Measurements from ENCODE around the gene KTI12. TPM values are rescaled to one million over a fixed set of nuclear protein-coding genes. Genes with fewer than 3 reads are reported as not detected.
"Not testable (repeated sequence)": the region's sequence is repeated elsewhere in the genome, so short reads cannot be mapped to it uniquely, and the experiment has no call there.

KTI12 gene
- total and polyA plus RNA-seq, 9 donors, result 2.5 to 4.4 (median 3.3) TPM

- Histone ChIP-seq H3K27ac (ENCODE audit: low read length) (no peak overlapping the region), H3K27me3 (ENCODE audit: control insufficient read depth, insufficient read depth, low read length) (no peaks in the 10 kb centered on the region), H3K4me3 (ENCODE audit: low read length) (no peak overlapping the region), H3K9me3 (replicated peaks; ENCODE audit: control insufficient read depth, low read depth, low read length) (no peaks in the 10 kb centered on the region), H3K36me3 (ENCODE audit: control insufficient read depth, insufficient read depth, low read length) (peaks cover 37% of the 10 kb centered on the region), H3K4me1 (ENCODE audit: control insufficient read depth, insufficient read depth, low read length) (no peaks in the 10 kb centered on the region)
- 73% methylated on average over 1 of the region's 2 CpGs for WGBS (ENCODE audit: insufficient coverage)
- no peak for DNase-seq
Observed at GRCh38 chr1:52022133-52022532, 11.5 kb downstream of the KTI12 start.

- WGBS (ENCODE audit: insufficient coverage), result no CpG with 5 or more reads among the region's 7 CpGs
- Histone ChIP-seq H3K9me3 (replicated peaks; ENCODE audit: control insufficient read depth, low read depth, low read length) (no peaks in the 10 kb centered on the region), H3K36me3 (ENCODE audit: control insufficient read depth, insufficient read depth, low read length) (no peaks in the 10 kb centered on the region), H3K27ac (ENCODE audit: low read length) (no peak overlapping the region), H3K27me3 (ENCODE audit: control insufficient read depth, insufficient read depth, low read length) (peaks cover 18% of the 10 kb centered on the region), H3K4me3 (ENCODE audit: low read length) (no peak overlapping the region), H3K4me1 (ENCODE audit: control insufficient read depth, insufficient read depth, low read length) (no peaks in the 10 kb centered on the region)
- DNase-seq, result no peak
Observed at GRCh38 chr1:52008071-52008809, 25.4 kb downstream of the KTI12 start.

GRCh38 chr1:52007215-52008002, 26.2 kb downstream of the KTI12 start:
- DNase-seq, result peak; percentile 88
- peaks cover 18% of the 10 kb centered on the region for H3K27me3 ChIP-seq (ENCODE audit: control insufficient read depth, insufficient read depth, low read length)
- no peak overlapping the region for H3K4me3 ChIP-seq (ENCODE audit: low read length)
- H3K27ac ChIP-seq (ENCODE audit: low read length), result no peak overlapping the region
- no CpG with 5 or more reads among the region's 5 CpGs for WGBS (ENCODE audit: insufficient coverage)
- H3K9me3 ChIP-seq (replicated peaks; ENCODE audit: control insufficient read depth, low read depth, low read length), result no peaks in the 10 kb centered on the region
- H3K36me3 ChIP-seq (ENCODE audit: control insufficient read depth, insufficient read depth, low read length), result no peaks in the 10 kb centered on the region
- no peaks in the 10 kb centered on the region for H3K4me1 ChIP-seq (ENCODE audit: control insufficient read depth, insufficient read depth, low read length)

- H3K36me3 ChIP-seq (ENCODE audit: control insufficient read depth, insufficient read depth, low read length); H3K4me1 ChIP-seq (ENCODE audit: control insufficient read depth, insufficient read depth, low read length); H3K4me3 ChIP-seq (ENCODE audit: low read length); DNase-seq; H3K9me3 ChIP-seq (replicated peaks; ENCODE audit: control insufficient read depth, low read depth, low read length); H3K27ac ChIP-seq (ENCODE audit: low read length): not testable (repeated sequence)
- WGBS (ENCODE audit: insufficient coverage), result no CpG with 5 or more reads among the region's 5 CpGs
- H3K27me3 ChIP-seq (ENCODE audit: control insufficient read depth, insufficient read depth, low read length), result peaks cover 18% of the 10 kb centered on the region
Observed at GRCh38 chr1:52006081-52006553, 27.5 kb downstream of the KTI12 start.

GRCh38 chr1:52005548-52005947, 28.1 kb downstream of the KTI12 start:
- not testable (repeated sequence) for H3K4me3 ChIP-seq (ENCODE audit: low read length); H3K4me1 ChIP-seq (ENCODE audit: control insufficient read depth, insufficient read depth, low read length); H3K36me3 ChIP-seq (ENCODE audit: control insufficient read depth, insufficient read depth, low read length); H3K27ac ChIP-seq (ENCODE audit: low read length); H3K9me3 ChIP-seq (replicated peaks; ENCODE audit: control insufficient read depth, low read depth, low read length)
- peak; percentile 15 for DNase-seq
- WGBS (ENCODE audit: insufficient coverage), result no CpG with 5 or more reads among the region's 3 CpGs
- peaks cover 18% of the 10 kb centered on the region for H3K27me3 ChIP-seq (ENCODE audit: control insufficient read depth, insufficient read depth, low read length)

GRCh38 chr1:52003877-52004276, 29.7 kb downstream of the KTI12 start:
- H3K9me3 ChIP-seq (replicated peaks; ENCODE audit: control insufficient read depth, low read depth, low read length), result no peaks in the 10 kb centered on the region
- peaks cover 18% of the 10 kb centered on the region for H3K27me3 ChIP-seq (ENCODE audit: control insufficient read depth, insufficient read depth, low read length)
- 0% methylated on average over 1 of the region's 4 CpGs for WGBS (ENCODE audit: insufficient coverage)
- no peak for DNase-seq
- no peaks in the 10 kb centered on the region for H3K36me3 ChIP-seq (ENCODE audit: control insufficient read depth, insufficient read depth, low read length)
- no peak overlapping the region for H3K4me3 ChIP-seq (ENCODE audit: low read length)
- no peaks in the 10 kb centered on the region for H3K4me1 ChIP-seq (ENCODE audit: control insufficient read depth, insufficient read depth, low read length)
- no peak overlapping the region for H3K27ac ChIP-seq (ENCODE audit: low read length)

- Histone ChIP-seq H3K4me1 (ENCODE audit: control insufficient read depth, insufficient read depth, low read length) (no peaks in the 10 kb centered on the region), H3K27me3 (ENCODE audit: control insufficient read depth, insufficient read depth, low read length) (peaks cover 14% of the 10 kb centered on the region), H3K36me3 (ENCODE audit: control insufficient read depth, insufficient read depth, low read length) (no peaks in the 10 kb centered on the region), H3K27ac (ENCODE audit: low read length) (no peak overlapping the region), H3K4me3 (ENCODE audit: low read length) (no peak overlapping the region), H3K9me3 (replicated peaks; ENCODE audit: control insufficient read depth, low read depth, low read length) (no peaks in the 10 kb centered on the region)
- WGBS (ENCODE audit: insufficient coverage), result 78% methylated on average over 3 of the region's 9 CpGs
- peak; percentile 87 for DNase-seq
Observed at GRCh38 chr1:52002038-52002917, 31.3 kb downstream of the KTI12 start.

- Histone ChIP-seq H3K36me3 (ENCODE audit: control insufficient read depth, insufficient read depth, low read length) (no peaks in the 10 kb centered on the region), H3K9me3 (replicated peaks; ENCODE audit: control insufficient read depth, low read depth, low read length) (no peaks in the 10 kb centered on the region), H3K4me3 (ENCODE audit: low read length) (no peak overlapping the region), H3K27me3 (ENCODE audit: control insufficient read depth, insufficient read depth, low read length) (no peaks in the 10 kb centered on the region), H3K4me1 (ENCODE audit: control insufficient read depth, insufficient read depth, low read length) (no peaks in the 10 kb centered on the region), H3K27ac (ENCODE audit: low read length) (no peak overlapping the region)
- 79% methylated on average over 1 of the region's 1 CpG for WGBS (ENCODE audit: insufficient coverage)
- no peak for DNase-seq
Observed at GRCh38 chr1:51998701-51999100, 34.9 kb downstream of the KTI12 start.

GRCh38 chr1:51997974-51998382, 35.6 kb downstream of the KTI12 start:
- Histone ChIP-seq H3K27ac (ENCODE audit: low read length) (no peak overlapping the region), H3K4me3 (ENCODE audit: low read length) (no peak overlapping the region), H3K9me3 (replicated peaks; ENCODE audit: control insufficient read depth, low read depth, low read length) (no peaks in the 10 kb centered on the region), H3K36me3 (ENCODE audit: control insufficient read depth, insufficient read depth, low read length) (no peaks in the 10 kb centered on the region), H3K27me3 (ENCODE audit: control insufficient read depth, insufficient read depth, low read length) (peaks cover 3% of the 10 kb centered on the region), H3K4me1 (ENCODE audit: control insufficient read depth, insufficient read depth, low read length) (no peaks in the 10 kb centered on the region)
- WGBS (ENCODE audit: insufficient coverage), result 29% methylated on average over 3 of the region's 5 CpGs
- DNase-seq, result no peak
